Right ventricle myocardium superior (tissue), 1 donor: ENCODE results near the gene SERPINB13. TPM values are rescaled to one million over a fixed set of nuclear protein-coding genes. Genes with fewer than 3 reads are reported as not detected.

Experiments used
- ATAC-seq: fragments of 200-7000 bp; cut with Tn5 transposase; one replicate; pipeline ENCODE4 v1.9.1; 2020; ENCODE audit warnings: mild to moderate bottlenecking; ENCODE audit not compliant: poor library complexity
- DNase-seq: peaks from one replicate; pipeline ENCODE4 v3.0.0-alpha.2; 2020
- intact Hi-C: fragments of 100-400 bp; cut with DNase I; formaldehyde crosslinking; loops from one replicate; pipeline ENCODE4 v1.11.2; 2022
- long read RNA-seq: library from polyadenylated mRNA; unstranded; transcript quantifications from one replicate; pipeline ENCODE4 v2.0.0, GENCODE V29; 2021
- total RNA-seq: library from RNA; stranded (reverse); fragmentation: NEBNext Ultra II Directional; extraction: Animal tissue kit (Norgen Biotek cat#: 25700); gene quantifications from one replicate; pipeline ENCODE4 v1.2.1, GENCODE V29; 2021
- donor health status: DM: no; HTN: yes; CAD: no; lungs with severe emphysema.

Gene SERPINB13
- not detected for total RNA-seq
- long read RNA-seq = 0 reads

GRCh38 chr18:63586966-63587365, at the start of gene SERPINB13:
Gene SERPINB13, plus strand, starts transcription at chr18:63587343. Its CDS starts 1,325 bp downstream, at chr18:63588668.
- intact Hi-C loops = no loop called here

GRCh38 chr18:63539904-63540510, 47.1 kb upstream of the SERPINB13 start:
- ATAC-seq (no peak), DNase-seq (no peak)
- intact Hi-C loops = no loop called here

More at GRCh38 chr18:63586966-63587365, at the start of gene SERPINB13:
- DNase-seq (no peak), ATAC-seq (no peak)

- DNase-seq (no peak), ATAC-seq (no peak)
- intact Hi-C loops = no loop called here
These were observed 45.1 kb upstream of the SERPINB13 start, which contains the start of gene SERPINB12 for GRCh38 chr18:63542069-63542468. Gene SERPINB12, plus strand, starts transcription at chr18:63542369. Its CDS starts 13,791 bp downstream, at chr18:63556160.

- intact Hi-C loops = no loop called here
- DNase-seq (no peak), ATAC-seq (no peak)
These were observed 43.1 kb upstream of the SERPINB13 start for GRCh38 chr18:63544017-63544416.

GRCh38 chr18:63545000-63545399, 42.1 kb upstream of the SERPINB13 start:
- ATAC-seq = no peak
- DNase-seq = no peak
- intact Hi-C loops = no loop called here

GRCh38 chr18:63550068-63550467, 37.1 kb upstream of the SERPINB13 start:
- no peak for DNase-seq
- intact Hi-C loops = no loop called here
- no peak for ATAC-seq

- ATAC-seq (no peak), DNase-seq (no peak)
- intact Hi-C loops = no loop called here
These were observed 35.4 kb upstream of the SERPINB13 start for GRCh38 chr18:63551769-63552168.

- ATAC-seq = no peak
- intact Hi-C loops = no loop called here
- no peak for DNase-seq
These were observed 34.6 kb upstream of the SERPINB13 start for GRCh38 chr18:63552581-63552980.

- peak; percentile 88 for ATAC-seq
- no peak for DNase-seq
- intact Hi-C loops = no loop called here
These were observed 34.1 kb upstream of the SERPINB13 start for GRCh38 chr18:63553081-63553480.

- intact Hi-C loops = no loop called here
- ATAC-seq (no peak), DNase-seq (no peak)
These were observed 27.3 kb upstream of the SERPINB13 start for GRCh38 chr18:63559567-63560491.

- intact Hi-C loops = no loop called here
- ATAC-seq (no peak), DNase-seq (no peak)
These were observed 24.9 kb upstream of the SERPINB13 start for GRCh38 chr18:63562284-63562683.

GRCh38 chr18:63564021-63564420, 23.1 kb upstream of the SERPINB13 start:
- intact Hi-C loops = no loop called here
- no peak for DNase-seq
- no peak for ATAC-seq

GRCh38 chr18:63564561-63564960, 22.6 kb upstream of the SERPINB13 start:
- intact Hi-C loops = no loop called here
- ATAC-seq = no peak
- DNase-seq = no peak

GRCh38 chr18:63567276-63567675, 19.9 kb upstream of the SERPINB13 start:
- ATAC-seq (no peak), DNase-seq (no peak)
- intact Hi-C loops = no loop called here

GRCh38 chr18:63567825-63568224, 19.3 kb upstream of the SERPINB13 start:
- intact Hi-C loops = no loop called here
- ATAC-seq = no peak

GRCh38 chr18:63570721-63571120, 16.4 kb upstream of the SERPINB13 start:
- no peak for ATAC-seq

More at GRCh38 chr18:63567825-63568224, 19.3 kb upstream of the SERPINB13 start:
- no peak for DNase-seq

GRCh38 chr18:63575681-63576080, 11.5 kb upstream of the SERPINB13 start:
- ATAC-seq (no peak), DNase-seq (no peak)
- intact Hi-C loops = loop anchor here (5.0 kb wide), 1 partner anchor 53 kb away; no protein-coding TSS in a partner anchor

More at GRCh38 chr18:63570721-63571120, 16.4 kb upstream of the SERPINB13 start:
- DNase-seq = no peak
- intact Hi-C loops = no loop called here

GRCh38 chr18:63578357-63578958, 8.7 kb upstream of the SERPINB13 start:
- DNase-seq = no peak
- no peak for ATAC-seq
- intact Hi-C loops = loop anchor here (5.0 kb wide), 1 partner anchor 56 kb away; no protein-coding TSS in a partner anchor

- no peak for ATAC-seq
- intact Hi-C loops = loop anchor here (5.0 kb wide), 1 partner anchor 57 kb away; no protein-coding TSS in a partner anchor
- no peak for DNase-seq
These were observed 7.5 kb upstream of the SERPINB13 start for GRCh38 chr18:63579616-63580015.
